Measurements from ENCODE around the gene GALNT17.

GALNT17 gene

DNA sequence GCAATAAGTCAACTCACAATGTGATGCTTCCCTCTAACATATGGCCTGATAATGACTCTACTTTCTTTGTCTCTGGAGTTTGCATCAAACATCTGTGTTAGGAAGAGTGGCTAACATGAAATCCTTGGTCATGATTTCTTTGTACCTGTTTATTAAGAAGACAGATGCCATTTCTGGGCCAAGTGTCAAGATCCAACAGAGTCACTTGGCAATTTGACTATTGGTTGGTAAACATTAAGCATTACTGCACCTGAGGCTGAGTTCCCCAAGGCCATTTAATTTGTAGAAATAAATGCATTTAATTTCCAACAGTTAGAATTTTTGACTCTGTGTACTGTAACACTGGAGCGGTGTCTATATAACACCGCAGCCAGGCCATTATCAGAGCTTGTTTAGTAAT lies 403.7 kb downstream of the GALNT17 start:
- DNase-seq (ENCODE audit: extremely low read depth, low read depth) = no peak
- no peak overlapping the region for H3K4me3 ChIP-seq (replicated peaks; ENCODE audit: low read depth, low read length)
- no peak for TF ChIP-seq CTCF (IDR thresholded peaks at IDR 0.05; ENCODE audit: low read depth, low read length, missing control alignments)

DNA sequence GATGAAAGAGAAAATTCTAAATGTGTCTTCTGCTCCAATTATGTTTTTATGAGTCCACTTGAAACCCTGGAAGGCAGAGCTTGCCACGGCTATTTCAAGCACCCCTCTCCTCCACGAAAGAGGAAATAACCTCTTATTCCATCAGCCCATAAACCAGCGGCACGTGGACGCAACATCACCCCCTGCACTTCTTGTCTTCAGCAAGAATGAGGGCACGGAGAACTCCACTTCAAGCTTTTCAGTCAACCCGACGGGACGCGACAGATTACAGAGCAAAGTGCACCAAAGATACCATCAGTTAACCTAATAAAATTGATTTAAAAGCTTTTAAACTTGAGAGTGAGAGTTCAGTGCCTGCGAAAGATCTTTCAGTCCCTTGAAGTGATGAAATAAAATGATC lies 406.3 kb downstream of the GALNT17 start:
- no peak overlapping the region for H3K4me3 ChIP-seq (replicated peaks; ENCODE audit: low read depth, low read length)
- no peak for TF ChIP-seq CTCF (IDR thresholded peaks at IDR 0.05; ENCODE audit: low read depth, low read length, missing control alignments)
- DNase-seq (ENCODE audit: extremely low read depth, low read depth) = no peak

DNA sequence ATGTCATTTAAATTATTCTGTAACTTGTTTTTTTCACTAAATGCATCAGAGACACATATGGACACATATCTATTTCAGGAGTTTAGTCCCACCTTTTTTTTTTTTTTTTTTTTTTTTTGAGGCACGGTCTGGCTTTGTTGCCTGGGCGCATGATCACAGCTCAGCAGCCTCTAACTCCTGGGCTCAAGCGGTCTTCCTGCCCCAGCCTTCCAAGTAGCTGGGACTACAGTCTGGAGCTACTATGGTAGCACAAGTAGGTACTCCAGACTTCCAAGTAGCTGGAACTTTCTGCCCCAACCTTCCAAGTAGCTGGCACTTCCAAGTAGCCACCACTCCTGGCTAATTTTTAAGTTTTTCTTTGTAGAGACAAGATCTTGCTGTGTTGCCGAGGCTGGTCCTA lies 407.7 kb downstream of the GALNT17 start:
- TF ChIP-seq CTCF (IDR thresholded peaks at IDR 0.05; ENCODE audit: low read depth, low read length, missing control alignments) = no peak
- no peak for DNase-seq (ENCODE audit: extremely low read depth, low read depth)

GRCh38 chr7:71541707-71542353 lies 409.9 kb downstream of the GALNT17 start:
- DNase-seq (ENCODE audit: extremely low read depth, low read depth) = no peak
- H3K4me3 ChIP-seq (replicated peaks; ENCODE audit: low read depth, low read length) = no peak overlapping the region
- TF ChIP-seq CTCF (IDR thresholded peaks at IDR 0.05; ENCODE audit: low read depth, low read length, missing control alignments) = no peak

More for the DNA sequence above, 407.7 kb downstream of the GALNT17 start:
- no peak overlapping the region for H3K4me3 ChIP-seq (replicated peaks; ENCODE audit: low read depth, low read length)

DNA sequence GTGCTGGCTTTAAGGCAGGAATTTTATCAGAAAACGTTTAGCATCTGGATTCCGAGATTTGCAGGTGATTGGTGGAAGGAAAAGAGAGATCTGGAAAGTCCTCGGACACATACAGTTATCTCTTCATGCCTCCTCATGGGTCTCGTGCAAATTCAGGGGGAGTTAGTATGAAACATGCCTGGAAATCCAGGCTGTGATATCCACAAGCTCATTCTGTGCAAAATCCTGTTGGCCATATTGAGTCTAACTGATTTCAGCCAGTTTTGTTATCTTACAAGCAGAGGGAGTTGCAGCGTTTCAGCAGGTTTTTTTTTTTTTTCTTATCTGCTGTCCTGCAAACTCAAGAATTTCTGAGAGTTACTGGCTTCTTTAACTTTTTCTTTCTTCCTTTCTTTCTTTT lies 411.5 kb downstream of the GALNT17 start:
- no peak for DNase-seq (ENCODE audit: extremely low read depth, low read depth)
- TF ChIP-seq CTCF (IDR thresholded peaks at IDR 0.05; ENCODE audit: low read depth, low read length, missing control alignments) = no peak

GRCh38 chr7:71544816-71545215 lies 412.9 kb downstream of the GALNT17 start:
- DNase-seq (ENCODE audit: extremely low read depth, low read depth) = no peak
- TF ChIP-seq CTCF (IDR thresholded peaks at IDR 0.05; ENCODE audit: low read depth, low read length, missing control alignments) = no peak
- no peak overlapping the region for H3K4me3 ChIP-seq (replicated peaks; ENCODE audit: low read depth, low read length)

More for the DNA sequence above, 411.5 kb downstream of the GALNT17 start:
- no peak overlapping the region for H3K4me3 ChIP-seq (replicated peaks; ENCODE audit: low read depth, low read length)

DNA sequence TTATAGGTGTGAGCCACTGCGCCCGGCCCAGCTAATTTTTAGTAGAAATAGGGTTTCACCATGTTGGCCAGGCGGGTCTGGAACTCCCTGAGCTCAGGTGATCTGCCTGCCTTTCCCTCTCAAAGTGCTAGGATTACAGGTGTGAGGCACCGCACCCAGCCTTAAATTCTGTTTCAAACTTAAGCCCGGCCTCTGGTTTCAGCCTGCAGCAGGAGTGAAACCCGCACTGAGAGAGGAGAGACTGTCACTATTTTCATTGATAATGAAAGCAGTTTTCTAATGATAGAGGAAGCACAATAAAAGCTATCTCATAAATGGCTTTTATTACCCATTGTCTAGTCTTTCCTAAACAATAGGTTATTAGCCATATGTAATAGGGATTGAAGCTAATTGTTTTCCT lies 415.5 kb downstream of the GALNT17 start:
- DNase-seq (ENCODE audit: extremely low read depth, low read depth) = no peak
- H3K4me3 ChIP-seq (replicated peaks; ENCODE audit: low read depth, low read length) = no peak overlapping the region
- no peak for TF ChIP-seq CTCF (IDR thresholded peaks at IDR 0.05; ENCODE audit: low read depth, low read length, missing control alignments)

Data from HFF-Myc (cell line).